ENCODE results near the gene CBLC. TPM values are rescaled to one million over a fixed set of nuclear protein-coding genes. Genes with fewer than 3 reads are reported as not detected.

Gene CBLC
- polyA plus RNA-seq, 1 donor from 2014 or later: not detected

DNA sequence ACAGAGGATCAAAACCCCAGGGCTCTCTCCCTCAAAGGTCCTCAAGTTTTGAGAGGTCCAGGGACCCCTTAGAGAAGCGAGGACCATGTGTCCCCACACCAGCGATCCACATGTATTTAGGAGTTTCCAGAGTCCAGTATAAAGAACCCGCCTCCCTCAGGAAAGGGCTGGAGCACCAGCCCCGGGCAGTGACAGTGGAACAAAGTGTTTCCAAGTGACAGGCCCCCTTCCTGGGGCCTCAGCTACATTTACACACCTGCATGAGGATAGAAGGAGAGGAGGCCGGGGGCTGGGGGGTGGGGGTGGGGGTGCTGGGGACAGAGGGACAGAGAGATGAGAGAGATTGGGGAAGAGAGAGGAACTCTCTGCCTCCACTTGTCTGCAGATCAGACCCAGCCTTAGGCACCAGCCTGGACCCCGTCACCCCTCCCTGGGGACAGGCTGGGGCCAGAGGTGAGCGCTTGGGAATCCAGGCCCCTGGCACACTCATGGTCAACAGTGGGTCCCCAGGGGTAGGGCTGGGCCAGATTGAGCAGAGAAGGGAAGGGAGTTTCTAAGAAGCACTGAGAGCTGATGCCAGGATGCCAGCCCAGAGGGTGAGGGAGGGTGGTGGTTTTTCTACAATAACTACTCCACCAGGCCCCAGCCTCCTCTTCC is 32.0 kb downstream of the CBLC start:
- TF ChIP-seq EZH2 (IDR thresholded peaks at IDR 0.05; ENCODE audit: borderline replicate concordance, insufficient read depth, low read length, poor library complexity, severe bottlenecking) (no peak), MXI1 (conservative IDR thresholded peaks at IDR 0.05; ENCODE audit: poor library complexity, severe bottlenecking) (no peak), SMC3 (conservative IDR thresholded peaks at IDR 0.05; ENCODE audit: poor library complexity) (no peak), EP300 (conservative IDR thresholded peaks at IDR 0.05; ENCODE audit: poor library complexity, severe bottlenecking) (no peak), POLR2AphosphoS5 (IDR thresholded peaks at IDR 0.05) (no peak), TAF1 (IDR thresholded peaks at IDR 0.05; ENCODE audit: low read depth) (no peak), RAD21 (conservative IDR thresholded peaks at IDR 0.05) (no peak)
- TF ChIP-seq, protein P1, sequence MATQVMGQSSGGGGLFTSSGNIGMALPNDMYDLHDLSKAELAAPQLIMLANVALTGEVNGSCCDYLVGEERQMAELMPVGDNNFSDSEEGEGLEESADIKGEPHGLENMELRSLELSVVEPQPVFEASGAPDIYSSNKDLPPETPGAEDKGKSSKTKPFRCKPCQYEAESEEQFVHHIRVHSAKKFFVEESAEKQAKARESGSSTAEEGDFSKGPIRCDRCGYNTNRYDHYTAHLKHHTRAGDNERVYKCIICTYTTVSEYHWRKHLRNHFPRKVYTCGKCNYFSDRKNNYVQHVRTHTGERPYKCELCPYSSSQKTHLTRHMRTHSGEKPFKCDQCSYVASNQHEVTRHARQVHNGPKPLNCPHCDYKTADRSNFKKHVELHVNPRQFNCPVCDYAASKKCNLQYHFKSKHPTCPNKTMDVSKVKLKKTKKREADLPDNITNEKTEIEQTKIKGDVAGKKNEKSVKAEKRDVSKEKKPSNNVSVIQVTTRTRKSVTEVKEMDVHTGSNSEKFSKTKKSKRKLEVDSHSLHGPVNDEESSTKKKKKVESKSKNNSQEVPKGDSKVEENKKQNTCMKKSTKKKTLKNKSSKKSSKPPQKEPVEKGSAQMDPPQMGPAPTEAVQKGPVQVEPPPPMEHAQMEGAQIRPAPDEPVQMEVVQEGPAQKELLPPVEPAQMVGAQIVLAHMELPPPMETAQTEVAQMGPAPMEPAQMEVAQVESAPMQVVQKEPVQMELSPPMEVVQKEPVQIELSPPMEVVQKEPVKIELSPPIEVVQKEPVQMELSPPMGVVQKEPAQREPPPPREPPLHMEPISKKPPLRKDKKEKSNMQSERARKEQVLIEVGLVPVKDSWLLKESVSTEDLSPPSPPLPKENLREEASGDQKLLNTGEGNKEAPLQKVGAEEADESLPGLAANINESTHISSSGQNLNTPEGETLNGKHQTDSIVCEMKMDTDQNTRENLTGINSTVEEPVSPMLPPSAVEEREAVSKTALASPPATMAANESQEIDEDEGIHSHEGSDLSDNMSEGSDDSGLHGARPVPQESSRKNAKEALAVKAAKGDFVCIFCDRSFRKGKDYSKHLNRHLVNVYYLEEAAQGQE (IDR thresholded peaks at IDR 0.05; ENCODE audit: borderline replicate concordance): no peak
- TF ChIP-seq, protein P2, sequence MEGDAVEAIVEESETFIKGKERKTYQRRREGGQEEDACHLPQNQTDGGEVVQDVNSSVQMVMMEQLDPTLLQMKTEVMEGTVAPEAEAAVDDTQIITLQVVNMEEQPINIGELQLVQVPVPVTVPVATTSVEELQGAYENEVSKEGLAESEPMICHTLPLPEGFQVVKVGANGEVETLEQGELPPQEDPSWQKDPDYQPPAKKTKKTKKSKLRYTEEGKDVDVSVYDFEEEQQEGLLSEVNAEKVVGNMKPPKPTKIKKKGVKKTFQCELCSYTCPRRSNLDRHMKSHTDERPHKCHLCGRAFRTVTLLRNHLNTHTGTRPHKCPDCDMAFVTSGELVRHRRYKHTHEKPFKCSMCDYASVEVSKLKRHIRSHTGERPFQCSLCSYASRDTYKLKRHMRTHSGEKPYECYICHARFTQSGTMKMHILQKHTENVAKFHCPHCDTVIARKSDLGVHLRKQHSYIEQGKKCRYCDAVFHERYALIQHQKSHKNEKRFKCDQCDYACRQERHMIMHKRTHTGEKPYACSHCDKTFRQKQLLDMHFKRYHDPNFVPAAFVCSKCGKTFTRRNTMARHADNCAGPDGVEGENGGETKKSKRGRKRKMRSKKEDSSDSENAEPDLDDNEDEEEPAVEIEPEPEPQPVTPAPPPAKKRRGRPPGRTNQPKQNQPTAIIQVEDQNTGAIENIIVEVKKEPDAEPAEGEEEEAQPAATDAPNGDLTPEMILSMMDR (IDR thresholded peaks at IDR 0.05; ENCODE audit: poor library complexity, severe bottlenecking): no peak
- H3K9me2 ChIP-seq (ENCODE audit: insufficient read depth, low read length): no peaks in the 10 kb centered on the region
- no peak overlapping the region for H2AFZ ChIP-seq (ENCODE audit: low read depth, low read length)
- H3K9me3 ChIP-seq (ENCODE audit: low read length): no peaks in the 10 kb centered on the region
- H3K27me3 ChIP-seq (ENCODE audit: insufficient read depth, low read depth, low read length): peaks cover 7% of the 10 kb centered on the region
- H3F3A ChIP-seq (ENCODE audit: insufficient read depth, low read length, poor library complexity, severe bottlenecking): no peaks in the 10 kb centered on the region
- H3K9ac ChIP-seq (ENCODE audit: low read length): no peak overlapping the region
- no peaks in the 10 kb centered on the region for H3K36me3 ChIP-seq (ENCODE audit: insufficient read depth, low read length)
- H3K4me3 ChIP-seq (ENCODE audit: low read length): peak overlapping the region; percentile 57
- H3K79me2 ChIP-seq (replicated peaks; ENCODE audit: insufficient read depth, low read length): no peaks in the 10 kb centered on the region
- H4K20me1 ChIP-seq (ENCODE audit: insufficient read depth): no peaks in the 10 kb centered on the region
- H3K4me2 ChIP-seq (ENCODE audit: low read length): no peak overlapping the region
- H3K27ac ChIP-seq (ENCODE audit: low read length): no peak overlapping the region

DNA sequence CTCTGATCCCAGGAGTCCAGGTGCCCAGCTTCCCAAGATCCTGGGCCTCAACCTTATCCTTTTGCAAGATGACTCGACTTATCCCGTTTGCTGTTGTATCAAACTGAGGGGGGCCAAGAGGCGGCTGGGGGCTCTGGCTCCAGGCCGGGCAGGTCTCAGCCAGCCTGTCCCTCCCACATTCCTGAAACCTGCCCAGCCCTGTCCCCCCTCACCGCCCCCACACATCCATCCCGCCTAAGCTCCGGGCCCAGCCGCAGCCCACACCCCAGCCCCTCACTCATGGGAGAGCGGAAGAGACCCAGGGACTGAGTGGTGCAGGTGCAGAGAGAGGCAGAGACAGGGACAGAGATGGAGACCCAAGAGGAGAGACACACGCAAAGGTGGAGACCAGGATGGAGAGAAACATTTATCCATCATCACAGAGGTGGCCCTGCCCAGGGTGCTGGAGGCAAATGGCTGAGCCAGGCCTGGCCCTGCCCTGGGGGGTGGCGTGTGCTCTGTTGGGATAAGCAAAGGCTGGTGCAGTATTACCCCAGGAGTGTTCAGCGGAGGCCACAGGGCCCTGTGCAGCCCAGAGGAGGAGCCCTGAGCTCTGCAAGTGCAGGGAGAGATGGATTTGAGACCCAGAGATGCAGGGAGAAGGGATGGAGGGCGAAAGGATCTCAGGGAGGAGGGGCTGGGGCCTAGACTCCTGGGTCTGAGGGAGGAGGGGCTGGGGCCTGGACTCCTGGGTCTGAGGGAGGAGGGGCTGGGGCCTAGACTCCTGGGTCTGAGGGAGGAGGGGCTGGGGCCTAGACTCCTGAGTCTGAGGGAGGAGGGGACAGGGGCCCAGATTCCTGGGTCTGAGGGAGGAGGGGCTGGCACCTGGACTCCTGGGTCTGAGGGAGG is 32.8 kb downstream of the CBLC start:
- Histone ChIP-seq H3K9ac (ENCODE audit: low read length) (no peak overlapping the region), H2AFZ (ENCODE audit: low read depth, low read length) (no peak overlapping the region), H3K4me2 (ENCODE audit: low read length) (no peak overlapping the region), H3K4me3 (ENCODE audit: low read length) (no peak overlapping the region), H3F3A (ENCODE audit: insufficient read depth, low read length, poor library complexity, severe bottlenecking) (no peaks in the 10 kb centered on the region), H4K20me1 (ENCODE audit: insufficient read depth) (no peaks in the 10 kb centered on the region), H3K9me3 (ENCODE audit: low read length) (no peaks in the 10 kb centered on the region), H3K27me3 (ENCODE audit: insufficient read depth, low read depth, low read length) (peaks cover 7% of the 10 kb centered on the region), H3K79me2 (replicated peaks; ENCODE audit: insufficient read depth, low read length) (no peaks in the 10 kb centered on the region), H3K9me2 (ENCODE audit: insufficient read depth, low read length) (no peaks in the 10 kb centered on the region), H3K27ac (ENCODE audit: low read length) (no peak overlapping the region), H3K36me3 (ENCODE audit: insufficient read depth, low read length) (no peaks in the 10 kb centered on the region)
- TF ChIP-seq EP300 (conservative IDR thresholded peaks at IDR 0.05; ENCODE audit: poor library complexity, severe bottlenecking) (no peak), MXI1 (conservative IDR thresholded peaks at IDR 0.05; ENCODE audit: poor library complexity, severe bottlenecking) (no peak), TAF1 (IDR thresholded peaks at IDR 0.05; ENCODE audit: low read depth) (no peak), EZH2 (IDR thresholded peaks at IDR 0.05; ENCODE audit: borderline replicate concordance, insufficient read depth, low read length, poor library complexity, severe bottlenecking) (no peak), SMC3 (conservative IDR thresholded peaks at IDR 0.05; ENCODE audit: poor library complexity) (no peak), POLR2AphosphoS5 (IDR thresholded peaks at IDR 0.05) (no peak), RAD21 (conservative IDR thresholded peaks at IDR 0.05) (no peak)
- TF ChIP-seq, protein P2 (IDR thresholded peaks at IDR 0.05; ENCODE audit: poor library complexity, severe bottlenecking): no peak
- TF ChIP-seq, protein P1 (IDR thresholded peaks at IDR 0.05; ENCODE audit: borderline replicate concordance): no peak

Data from neural cell (in vitro differentiated cells).